OCI-LY7 (cell line): Measurements from ENCODE around the gene PLS3. TPM values are rescaled to one million over a fixed set of nuclear protein-coding genes. Genes with fewer than 3 reads are reported as not detected.

Source experiments
- BruUV-seq: library from RNA; stranded (reverse); fragments of 400-500 nt; replicated peaks from 2 replicates; lab custom pipeline; 2021; lab: Mats Ljungman, UMichigan
- CTCF ChIA-PET: fragments of 300-600 bp; sonication (Branson Sonifier 250); formaldehyde crosslinking; loops from one replicate; lab custom pipeline; 2022; ENCODE audit warnings: antibody characterized with exemption; ENCODE audit not compliant: unreplicated experiment; lab: Charles Lee
- POLR2A ChIA-PET: fragments of 300-600 bp; sonication (Branson Sonifier 250); formaldehyde crosslinking; loops from one replicate; lab custom pipeline; 2022; ENCODE audit warnings: antibody characterized with exemption; lab: Charles Lee
- DNase-seq: peaks from one replicate; pipeline ENCODE4 v3.0.0-alpha.2; 2015; ENCODE audit warnings: low spot score
- H2AFZ ChIP-seq: fragments of 200-600 bp; sonication (generic), shearing (Covaris generic); 2 replicates; pipeline ENCODE4 v1.6.1; 2014; ENCODE audit warnings: mild to moderate bottlenecking, antibody characterized with exemption, low read length, moderate library complexity
- H3K27ac ChIP-seq: fragments of 200-600 bp; sonication (generic); 2 replicates; pipeline ENCODE4 v1.5.1; 2014; ENCODE audit warnings: mixed run types, low read depth, mild to moderate bottlenecking, moderate library complexity, low read length, inconsistent platforms; ENCODE audit not compliant: poor library complexity, severe bottlenecking
- H3K36me3 ChIP-seq: fragments of 200-600 bp; sonication (generic); 2 replicates; pipeline ENCODE4 v1.6.1; 2014; ENCODE audit warnings: mild to moderate bottlenecking, antibody characterized with exemption, low read length, moderate library complexity, mixed read lengths; ENCODE audit not compliant: insufficient read depth
- H3K4me1 ChIP-seq: fragments of 200-600 bp; sonication (generic); 2 replicates; pipeline ENCODE4 v1.5.1; 2014; ENCODE audit warnings: mild to moderate bottlenecking, low read length; ENCODE audit not compliant: insufficient read depth, poor library complexity, severe bottlenecking
- H3K4me2 ChIP-seq: fragments of 200-600 bp; sonication (generic); 2 replicates; pipeline ENCODE4 v1.6.1; 2014; ENCODE audit warnings: mild to moderate bottlenecking, low read length
- H3K4me3 ChIP-seq: fragments of 200-600 bp; sonication (generic); 2 replicates; pipeline ENCODE4 v1.5.1; 2014; ENCODE audit warnings: mild to moderate bottlenecking, low read depth, low read length; ENCODE audit not compliant: poor library complexity, severe bottlenecking
- H3K79me2 ChIP-seq: fragments of 200-600 bp; sonication (generic); 2 replicates; pipeline ENCODE4 v1.6.1; 2016; ENCODE audit warnings: low read depth, mild to moderate bottlenecking, low read length, moderate library complexity, mixed read lengths; ENCODE audit not compliant: insufficient read depth
- H3K9me2 ChIP-seq: fragments of 200-600 bp; sonication (generic); 2 replicates; pipeline ENCODE4 v1.6.1; 2016; ENCODE audit warnings: mild to moderate bottlenecking, low read length, mixed read lengths; ENCODE audit not compliant: insufficient read depth
- H3K9me3 ChIP-seq: fragments of 200-600 bp; sonication (generic); 2 replicates; pipeline ENCODE4 v1.6.1; 2014; ENCODE audit warnings: mild to moderate bottlenecking, mixed run types, low read length, mixed read lengths
- H4K20me1 ChIP-seq: fragments of 200-600 bp; sonication (generic); 2 replicates; pipeline ENCODE4 v1.6.1; 2014; ENCODE audit warnings: mild to moderate bottlenecking, antibody characterized with exemption, low read length, moderate library complexity, mixed read lengths; ENCODE audit not compliant: insufficient read depth
- CTCF ChIP-seq: fragments of 200-600 bp; sonication (generic); conservative IDR thresholded peaks from 2 replicates; pipeline ENCODE4 v1.5.1; 2014; ENCODE audit warnings: mild to moderate bottlenecking, antibody characterized with exemption, low read length, moderate library complexity, mixed read lengths
- EZH2phosphoT487 ChIP-seq: fragments of 200-600 bp; sonication (generic); IDR thresholded peaks from 2 replicates; pipeline ENCODE4 v1.6.1; 2018; ENCODE audit warnings: low read depth, borderline replicate concordance, mild to moderate bottlenecking, mixed run types, antibody characterized with exemption, low read length, moderate library complexity, mixed read lengths
- intact Hi-C: fragments of 100-400 bp; cut with micrococcal nuclease; formaldehyde crosslinking; loops from one replicate; pipeline ENCODE4 v1.10.0; 2022; ENCODE audit not compliant: unreplicated experiment
- total RNA-seq, 2 experiments: library from RNA; depleted of rRNA in 1 of 2; stranded (reverse); fragments of >200 nt in 1 of 2; shearing (Covaris generic) in 1 of 2; gene quantifications; 2 replicates each; pipeline ENCODE4 v1.2.3, GENCODE V29; 2014 to 2022

PLS3 gene
- total RNA-seq, 2 experiments from 2014 or later = not detected

- no peaks in the 10 kb centered on the region for H3K79me2 ChIP-seq
These were observed 3.3 kb downstream of the PLS3 start for GRCh38 chrX:115564243-115564642.

GRCh38 chrX:115565888-115566287 lies 4.9 kb downstream of the PLS3 start:
- Histone ChIP-seq H3K9me3 (no peaks in the 10 kb centered on the region), H3K9me2 (no peaks in the 10 kb centered on the region), H4K20me1 (no peaks in the 10 kb centered on the region), H3K36me3 (no peaks in the 10 kb centered on the region), H3K27ac (no peak overlapping the region), H3K79me2 (no peaks in the 10 kb centered on the region), H3K4me2 (no peak overlapping the region), H3K4me3 (no peak overlapping the region), H3K4me1 (no peaks in the 10 kb centered on the region), H2AFZ (no peak overlapping the region)
- CTCF ChIA-PET = no interaction called here
- intact Hi-C loops = no loop called here
- BruUV-seq = no TSS peak
- TF ChIP-seq EZH2phosphoT487 (no peak), CTCF (no peak)
- DNase-seq = no peak
- POLR2A ChIA-PET = no interaction called here

More at GRCh38 chrX:115564243-115564642, 3.3 kb downstream of the PLS3 start:
- no peaks in the 10 kb centered on the region for H4K20me1 ChIP-seq
- ChIA-PET CTCF (no interaction called here), POLR2A (no interaction called here)
- H3K4me3 ChIP-seq = no peak overlapping the region
- no peak overlapping the region for H2AFZ ChIP-seq
- intact Hi-C loops = no loop called here
- no peak overlapping the region for H3K27ac ChIP-seq
- no peak for DNase-seq
- no peaks in the 10 kb centered on the region for H3K9me3 ChIP-seq
- no TSS peak for BruUV-seq
- H3K4me2 ChIP-seq = no peak overlapping the region
- no peak for TF ChIP-seq EZH2phosphoT487
- TF ChIP-seq CTCF = no peak
- no peaks in the 10 kb centered on the region for H3K9me2 ChIP-seq
- H3K4me1 ChIP-seq = no peaks in the 10 kb centered on the region
- H3K36me3 ChIP-seq = no peaks in the 10 kb centered on the region

GRCh38 chrX:115571712-115572111 lies 10.7 kb downstream of the PLS3 start:
- no peak overlapping the region for H3K4me2 ChIP-seq

More at GRCh38 chrX:115571712-115572111, 10.7 kb downstream of the PLS3 start:
- TF ChIP-seq EZH2phosphoT487 = no peak
- TF ChIP-seq CTCF = no peak
- intact Hi-C loops = no loop called here
- DNase-seq = no peak
- H4K20me1 ChIP-seq = no peaks in the 10 kb centered on the region
- BruUV-seq = no TSS peak
- POLR2A ChIA-PET = no interaction called here
- H3K9me3 ChIP-seq = no peaks in the 10 kb centered on the region
- H3K27ac ChIP-seq = no peak overlapping the region
- H3K79me2 ChIP-seq = no peaks in the 10 kb centered on the region
- H3K36me3 ChIP-seq = no peaks in the 10 kb centered on the region
- no peaks in the 10 kb centered on the region for H3K9me2 ChIP-seq
- CTCF ChIA-PET = no interaction called here
- H2AFZ ChIP-seq = no peak overlapping the region
- no peaks in the 10 kb centered on the region for H3K4me1 ChIP-seq
- no peak overlapping the region for H3K4me3 ChIP-seq
